HFFc6 (cell line): ENCODE measurements around the gene FGD2. TPM values are rescaled to one million over a fixed set of nuclear protein-coding genes. Genes with fewer than 3 reads are reported as not detected.

Source experiments
- DNase-seq: peaks from one replicate; pipeline ENCODE4 v3.0.0-alpha.2; 2018
- H3K27ac Mint-ChIP-seq: 2 replicates; pipeline ENCODE4 v1.8.0; 2020; ENCODE audit warnings: mild to moderate bottlenecking, mixed read lengths
- H3K27me3 Mint-ChIP-seq: 2 replicates; pipeline ENCODE4 v1.8.0; 2021; ENCODE audit warnings: mild to moderate bottlenecking, moderate library complexity, mixed read lengths; ENCODE audit not compliant: insufficient read depth
- H3K36me3 Mint-ChIP-seq: 2 replicates; pipeline ENCODE4 v1.8.0; 2021; ENCODE audit warnings: low read depth, mixed read lengths
- H3K4me1 Mint-ChIP-seq: 2 replicates; pipeline ENCODE4 v1.8.0; 2020; ENCODE audit warnings: low read depth, mixed read lengths
- H3K4me3 Mint-ChIP-seq: 2 replicates; pipeline ENCODE4 v1.8.0; 2020; ENCODE audit warnings: mild to moderate bottlenecking, moderate library complexity, mixed read lengths
- H3K9me3 Mint-ChIP-seq: 2 replicates; pipeline ENCODE4 v1.8.0; 2020; ENCODE audit warnings: mild to moderate bottlenecking, mixed read lengths
- CTCF ChIP-seq: fragments of 200-600 bp; sonication (generic); IDR thresholded peaks from 2 replicates; pipeline ENCODE4 v1.5.0; 2021; ENCODE audit warnings: antibody characterized with exemption, mild to moderate bottlenecking
- total RNA-seq, 6 experiments: library from RNA; stranded (reverse); fragmentation: NEBNext Ultra II Directional; extraction: Animal tissue kit (Norgen Biotek cat#: 25700); gene quantifications; 2 replicates in 1 of 6; 3 replicates in 5 of 6; pipeline ENCODE4 v1.2.3, GENCODE V29; 2021

Gene FGD2
- total RNA-seq, 6 experiments from 2014 or later = not detected

DNA sequence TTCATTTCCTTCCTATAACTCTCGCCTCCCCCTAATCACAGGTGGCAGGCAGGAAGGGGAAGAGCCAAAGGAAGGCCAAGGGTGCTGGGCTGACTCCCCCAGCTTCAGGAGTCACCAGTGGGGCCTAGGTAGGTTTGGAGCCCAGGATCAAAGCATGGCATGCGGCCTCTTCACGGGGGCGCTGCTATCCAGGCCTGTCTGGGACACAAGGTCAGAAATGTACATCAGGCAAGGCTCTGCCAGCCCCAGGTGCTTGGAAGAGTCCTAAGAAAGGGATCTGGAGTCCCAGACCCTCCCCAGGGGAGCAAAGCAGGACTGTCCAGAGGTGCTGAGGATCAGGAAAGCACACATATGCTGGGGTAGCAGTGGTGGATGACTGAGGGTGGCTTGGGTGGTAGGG, 40.5 kb upstream of the FGD2 start:
- Mint-ChIP-seq H3K4me1 (peaks cover 17% of the 10 kb centered on the region), H3K36me3 (peaks cover 15% of the 10 kb centered on the region), H3K27ac (no peak overlapping the region), H3K27me3 (no peaks in the 10 kb centered on the region; the same call in none of the 2 replicates), H3K9me3 (no peaks in the 10 kb centered on the region), H3K4me3 (no peak overlapping the region)
- no peak for TF ChIP-seq CTCF
- DNase-seq = no peak

DNA sequence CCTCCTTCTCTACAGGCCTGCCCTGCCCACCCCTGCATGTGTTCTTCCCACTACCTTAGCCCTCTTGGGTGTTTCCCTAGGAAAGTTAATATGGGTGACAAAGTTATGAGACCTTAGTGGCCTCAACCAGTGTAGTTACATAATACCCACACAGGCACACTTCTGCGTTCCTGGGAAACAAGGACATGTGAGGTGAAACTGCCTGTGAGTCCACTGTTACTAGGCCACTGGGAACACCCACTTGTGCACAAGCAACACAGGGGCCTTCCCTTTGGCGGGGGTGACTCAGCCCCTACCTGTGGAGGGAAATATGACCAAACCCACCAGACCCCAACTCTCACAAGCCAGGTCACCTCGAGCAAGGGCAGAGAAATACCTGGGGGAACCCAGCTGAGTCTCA, 38.2 kb upstream of the FGD2 start:
- Mint-ChIP-seq H3K27ac (peak overlapping the region; percentile 34; the same call in 1 of the 2 replicates), H3K27me3 (no peaks in the 10 kb centered on the region; the same call in none of the 2 replicates), H3K9me3 (no peaks in the 10 kb centered on the region), H3K4me3 (no peak overlapping the region), H3K4me1 (no peaks in the 10 kb centered on the region), H3K36me3 (peaks cover 28% of the 10 kb centered on the region)
- no peak for DNase-seq
- no peak for TF ChIP-seq CTCF

GRCh38 chr6:36967757-36968156, 37.7 kb upstream of the FGD2 start:
- Mint-ChIP-seq H3K27ac (no peak overlapping the region), H3K27me3 (no peaks in the 10 kb centered on the region; the same call in none of the 2 replicates), H3K4me1 (no peaks in the 10 kb centered on the region), H3K4me3 (no peak overlapping the region), H3K9me3 (no peaks in the 10 kb centered on the region), H3K36me3 (peaks cover 28% of the 10 kb centered on the region)
- TF ChIP-seq CTCF = no peak
- DNase-seq = no peak

DNA sequence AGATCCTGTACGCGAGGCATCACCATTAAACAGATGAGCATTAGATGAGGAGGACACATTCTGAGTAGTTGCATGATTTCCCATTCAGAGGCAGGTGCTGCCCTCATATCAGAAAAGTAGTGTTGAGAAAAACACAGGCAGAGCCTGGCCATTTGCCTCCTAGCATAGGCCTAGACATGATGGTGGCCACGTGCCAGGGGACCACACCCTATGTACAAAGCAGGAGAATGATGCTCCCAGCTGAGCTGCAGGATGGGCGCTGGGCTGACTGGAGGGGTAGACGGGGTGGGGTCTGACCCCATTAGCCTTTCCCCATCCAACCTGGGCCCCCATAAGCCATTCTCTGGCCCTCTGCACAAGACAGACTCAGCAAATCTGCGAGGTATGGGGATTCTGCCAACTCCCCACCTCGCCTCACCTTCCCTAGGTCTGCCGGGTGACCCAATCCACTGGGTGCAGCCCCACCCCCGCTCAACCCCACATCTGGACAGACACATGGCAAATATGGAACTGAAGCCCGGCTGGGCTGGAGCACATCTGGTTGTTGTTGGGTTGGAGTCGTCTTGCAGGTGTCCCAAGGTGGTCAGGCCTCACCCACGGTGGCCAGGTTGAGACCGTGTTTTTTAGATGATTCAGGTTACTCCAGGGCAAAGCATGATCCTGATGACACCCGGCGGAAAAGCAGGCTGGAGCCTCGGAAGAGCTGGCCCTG, 37.0 kb upstream of the FGD2 start:
- Mint-ChIP-seq H3K4me3 (no peak overlapping the region), H3K4me1 (no peaks in the 10 kb centered on the region), H3K27ac (no peak overlapping the region; the same call in 1 of the 2 replicates), H3K9me3 (no peaks in the 10 kb centered on the region), H3K27me3 (no peaks in the 10 kb centered on the region; the same call in none of the 2 replicates), H3K36me3 (peaks cover 28% of the 10 kb centered on the region)
- TF ChIP-seq CTCF = no peak
- no peak for DNase-seq

DNA sequence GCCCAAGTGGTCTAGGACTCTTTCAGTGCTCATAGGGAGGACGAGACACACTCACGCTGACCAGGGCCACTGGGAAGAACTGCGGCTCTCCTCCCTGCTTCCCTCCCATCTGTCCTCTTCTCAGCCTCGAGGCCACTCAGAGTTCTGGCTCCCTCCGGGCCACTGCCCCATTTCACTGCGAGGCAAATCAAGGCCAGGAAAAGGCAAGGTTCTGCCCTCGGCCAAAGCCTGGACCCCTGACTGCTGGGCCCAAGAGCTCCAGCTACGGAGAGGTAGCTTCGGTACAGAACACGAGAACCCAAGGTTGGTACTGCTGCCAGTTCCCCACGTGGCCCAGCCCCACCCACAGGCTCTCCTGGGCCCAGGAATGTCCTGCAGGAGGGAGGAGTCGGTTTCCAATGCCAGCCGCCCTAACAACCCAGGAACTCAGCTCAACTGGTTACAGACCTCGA, 36.2 kb upstream of the FGD2 start:
- no peak for TF ChIP-seq CTCF
- Mint-ChIP-seq H3K4me1 (no peaks in the 10 kb centered on the region), H3K9me3 (no peaks in the 10 kb centered on the region), H3K27me3 (no peaks in the 10 kb centered on the region; the same call in none of the 2 replicates), H3K27ac (no peak overlapping the region), H3K36me3 (peaks cover 32% of the 10 kb centered on the region), H3K4me3 (no peak overlapping the region)
- DNase-seq = no peak
